ENCODE data around the gene L3MBTL2. TPM values are rescaled to one million over a fixed set of nuclear protein-coding genes. Genes with fewer than 3 reads are reported as not detected.
"Not testable (repeated sequence)": the region's sequence is repeated elsewhere in the genome, so short reads cannot be mapped to it uniquely, and the experiment has no call there.

The L3MBTL2 gene
- total RNA-seq, 4 donors from 2014 or later = 9.1 to 32.4 (median 14.5) TPM

- no peak for TF ChIP-seq EP300 (IDR thresholded peaks at IDR 0.05; ENCODE audit: low read depth)
- TF ChIP-seq, protein P1, sequence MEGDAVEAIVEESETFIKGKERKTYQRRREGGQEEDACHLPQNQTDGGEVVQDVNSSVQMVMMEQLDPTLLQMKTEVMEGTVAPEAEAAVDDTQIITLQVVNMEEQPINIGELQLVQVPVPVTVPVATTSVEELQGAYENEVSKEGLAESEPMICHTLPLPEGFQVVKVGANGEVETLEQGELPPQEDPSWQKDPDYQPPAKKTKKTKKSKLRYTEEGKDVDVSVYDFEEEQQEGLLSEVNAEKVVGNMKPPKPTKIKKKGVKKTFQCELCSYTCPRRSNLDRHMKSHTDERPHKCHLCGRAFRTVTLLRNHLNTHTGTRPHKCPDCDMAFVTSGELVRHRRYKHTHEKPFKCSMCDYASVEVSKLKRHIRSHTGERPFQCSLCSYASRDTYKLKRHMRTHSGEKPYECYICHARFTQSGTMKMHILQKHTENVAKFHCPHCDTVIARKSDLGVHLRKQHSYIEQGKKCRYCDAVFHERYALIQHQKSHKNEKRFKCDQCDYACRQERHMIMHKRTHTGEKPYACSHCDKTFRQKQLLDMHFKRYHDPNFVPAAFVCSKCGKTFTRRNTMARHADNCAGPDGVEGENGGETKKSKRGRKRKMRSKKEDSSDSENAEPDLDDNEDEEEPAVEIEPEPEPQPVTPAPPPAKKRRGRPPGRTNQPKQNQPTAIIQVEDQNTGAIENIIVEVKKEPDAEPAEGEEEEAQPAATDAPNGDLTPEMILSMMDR (IDR thresholded peaks at IDR 0.05) = no peak
- no peak for TF ChIP-seq POLR2AphosphoS5 (IDR thresholded peaks at IDR 0.05)
- TF ChIP-seq POLR2A (IDR thresholded peaks at IDR 0.05) = no peak
- peaks cover 0 to 58% (median 18%) of the 10 kb centered on the region in 4 donors for H3K36me3 ChIP-seq
- intact Hi-C loops (cut with DNase I; ENCODE audit: low total_unique reads) = no loop called here
- in situ Hi-C loops (cut with MboI; ENCODE audit: low pct_ligation_motif_present in 1 of 4, low pct_unique_long_range_greater_than_20kb in 1 of 4, low sequenced_read_pairs in 3 of 4) = no loop called here
- no peak for DNase-seq
- no peak overlapping the region for H3K4me3 ChIP-seq
- 79 to 80% methylated on average over 1 to 14 of the region's 20 CpGs for WGBS, 2 donors (ENCODE audit: low coverage in 1 of 2)
- H3K4me1 ChIP-seq = no peaks in the 10 kb centered on the region
- no peak overlapping the region for H3K27ac ChIP-seq
- H3K9me3 ChIP-seq = no peaks in the 10 kb centered on the region
- no peaks in the 10 kb centered on the region for H3K27me3 ChIP-seq
Measured at GRCh38 chr22:41256254-41257253, 51.4 kb downstream of the L3MBTL2 start.

DNA sequence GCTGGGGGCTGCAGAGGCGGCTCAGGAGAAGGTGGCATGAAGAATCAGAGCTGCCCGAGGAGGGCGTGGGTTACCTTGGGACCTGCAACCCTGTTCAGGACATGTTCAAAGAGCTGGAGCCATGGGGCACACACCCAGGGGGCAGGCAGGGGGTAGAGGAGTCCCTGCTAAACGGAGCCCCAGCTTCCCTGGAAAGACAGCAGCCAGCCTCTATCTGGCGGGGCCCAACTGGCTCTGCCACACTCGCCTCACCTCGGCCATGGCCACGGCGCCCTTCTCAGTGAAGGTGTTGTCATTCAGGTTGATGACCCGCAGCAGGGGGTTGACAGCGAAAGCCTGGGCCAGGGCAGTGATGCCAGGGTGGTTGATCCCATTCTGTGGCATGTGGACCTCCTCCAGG lies 52.6 kb downstream of the L3MBTL2 start:
- no peak overlapping the region for H3K4me3 ChIP-seq
- no peak overlapping the region for H3K27ac ChIP-seq
- H3K36me3 ChIP-seq = peaks cover 0 to 48% (median 19%) of the 10 kb centered on the region in 4 donors
- H3K9me3 ChIP-seq = no peaks in the 10 kb centered on the region
- intact Hi-C loops (cut with DNase I; ENCODE audit: low total_unique reads) (no loop called here), in situ Hi-C loops (cut with MboI; ENCODE audit: low pct_ligation_motif_present in 1 of 4, low pct_unique_long_range_greater_than_20kb in 1 of 4, low sequenced_read_pairs in 3 of 4) (no loop called here)
- 99% methylated on average over 11 of the region's 11 CpGs; no CpG with 5 or more reads in 1 of the 2 donors for WGBS, 2 donors (ENCODE audit: low coverage in 1 of 2)
- DNase-seq = no peak
- H3K27me3 ChIP-seq = no peaks in the 10 kb centered on the region
- TF ChIP-seq, protein P1 (IDR thresholded peaks at IDR 0.05) = no peak
- TF ChIP-seq POLR2A (IDR thresholded peaks at IDR 0.05) (no peak), POLR2AphosphoS5 (IDR thresholded peaks at IDR 0.05) (no peak), EP300 (IDR thresholded peaks at IDR 0.05; ENCODE audit: low read depth) (no peak)
- no peaks in the 10 kb centered on the region for H3K4me1 ChIP-seq

DNA sequence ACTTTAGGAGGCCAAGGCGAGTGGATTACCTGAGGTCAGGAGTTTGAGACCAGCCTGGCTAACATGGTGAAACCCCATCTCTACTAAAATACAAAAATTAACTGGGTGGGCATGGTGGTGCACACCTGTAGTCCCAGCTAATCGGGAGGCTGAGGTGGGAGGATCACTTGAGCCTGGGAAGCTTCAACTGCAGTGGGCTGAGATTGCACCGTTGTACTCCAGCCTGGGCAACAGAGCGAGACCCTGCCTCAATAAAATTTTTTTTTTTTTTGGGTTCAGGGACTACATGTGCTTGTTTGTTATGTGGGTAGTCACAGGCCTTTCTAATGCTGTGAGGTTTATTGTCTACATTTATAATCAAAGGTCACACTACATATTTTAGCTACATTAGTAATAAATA lies 54.6 kb downstream of the L3MBTL2 start:
- peaks cover 0 to 50% (median 22%) of the 10 kb centered on the region in 4 donors for H3K36me3 ChIP-seq
- intact Hi-C loops (cut with DNase I; ENCODE audit: low total_unique reads); H3K27me3 ChIP-seq; in situ Hi-C loops (cut with MboI; ENCODE audit: low pct_ligation_motif_present in 1 of 4, low pct_unique_long_range_greater_than_20kb in 1 of 4, low sequenced_read_pairs in 3 of 4); H3K27ac ChIP-seq; H3K9me3 ChIP-seq; H3K4me1 ChIP-seq; DNase-seq; H3K4me3 ChIP-seq: not testable (repeated sequence)
- 95 to 96% methylated on average over 2 to 4 of the region's 4 CpGs for WGBS, 2 donors (ENCODE audit: low coverage in 1 of 2)

DNA sequence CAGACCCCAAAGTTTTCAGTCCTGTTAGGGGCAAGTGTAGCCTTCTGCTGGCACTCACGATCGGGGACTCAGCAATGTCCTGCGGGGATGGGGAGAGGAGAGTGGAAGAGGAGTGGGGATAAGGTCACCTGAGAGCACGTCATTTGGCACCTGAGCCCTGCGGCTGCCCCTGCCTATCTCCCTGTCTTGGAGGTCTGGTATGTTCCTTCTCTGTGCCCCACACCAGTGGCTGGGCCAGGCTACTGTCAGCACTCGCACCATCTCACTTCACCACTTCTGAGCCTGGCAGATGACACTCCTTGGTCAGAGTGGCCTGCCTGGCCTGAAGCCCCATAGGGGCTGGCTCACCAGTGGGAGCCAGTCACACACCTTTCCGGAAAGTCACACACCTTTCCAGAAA lies 55.8 kb downstream of the L3MBTL2 start:
- in situ Hi-C loops (cut with MboI; ENCODE audit: low pct_ligation_motif_present in 1 of 4, low pct_unique_long_range_greater_than_20kb in 1 of 4, low sequenced_read_pairs in 3 of 4) (no loop called here), intact Hi-C loops (cut with DNase I; ENCODE audit: low total_unique reads) (no loop called here)
- no peaks in the 10 kb centered on the region for H3K4me1 ChIP-seq
- DNase-seq = no peak
- 95 to 100% methylated on average over 4 to 7 of the region's 7 CpGs for WGBS, 2 donors (ENCODE audit: low coverage in 1 of 2)
- TF ChIP-seq POLR2AphosphoS5 (IDR thresholded peaks at IDR 0.05) = no peak
- TF ChIP-seq POLR2A (IDR thresholded peaks at IDR 0.05) = no peak
- no peak for TF ChIP-seq EP300 (IDR thresholded peaks at IDR 0.05; ENCODE audit: low read depth)
- TF ChIP-seq, protein P1 (IDR thresholded peaks at IDR 0.05) = no peak
- no peaks in the 10 kb centered on the region for H3K27me3 ChIP-seq
- no peak overlapping the region for H3K27ac ChIP-seq
- H3K9me3 ChIP-seq = no peaks in the 10 kb centered on the region
- no peak overlapping the region for H3K4me3 ChIP-seq
- H3K36me3 ChIP-seq = peaks cover 0 to 52% (median 21%) of the 10 kb centered on the region in 4 donors

All from transverse colon (tissue), 4 donors.